Osteoblast (primary cell): ENCODE results near the gene LHPP. TPM values are rescaled to one million over a fixed set of nuclear protein-coding genes. Genes with fewer than 3 reads are reported as not detected.
"Not testable (repeated sequence)": the region's sequence is repeated elsewhere in the genome, so short reads cannot be mapped to it uniquely, and the experiment has no call there.

Experiments
- DNase-seq: peaks from one replicate; pipeline ENCODE4 v3.0.0; 2011; ENCODE audit warnings: low spot score, mixed read lengths; ENCODE audit not compliant: insufficient read length; ENCODE audit errors: missing footprints
- H2AFZ ChIP-seq: 2 replicates; pipeline ENCODE4 v1.6.0; 2011; ENCODE audit warnings: mild to moderate bottlenecking, low read length
- H3K27ac ChIP-seq: 2 replicates; pipeline ENCODE4 v1.5.1; 2011; ENCODE audit warnings: mild to moderate bottlenecking, low read depth, low read length, moderate library complexity
- H3K27me3 ChIP-seq: 2 replicates; pipeline ENCODE4 v1.6.0; 2012; ENCODE audit warnings: mild to moderate bottlenecking, control low read depth, inconsistent platforms, low read length, moderate library complexity; ENCODE audit not compliant: insufficient read depth
- H3K36me3 ChIP-seq: 2 replicates; pipeline ENCODE4 v1.5.1; 2011; ENCODE audit warnings: mild to moderate bottlenecking, low read length, control low read depth, moderate library complexity; ENCODE audit not compliant: insufficient read depth
- H3K4me1 ChIP-seq: 2 replicates; pipeline ENCODE4 v1.5.1; 2011; ENCODE audit warnings: mild to moderate bottlenecking, low read length, control low read depth, moderate library complexity; ENCODE audit not compliant: insufficient read depth
- H3K4me2 ChIP-seq: 2 replicates; pipeline ENCODE4 v1.6.0; 2011; ENCODE audit warnings: mild to moderate bottlenecking, low read length; ENCODE audit not compliant: insufficient read depth
- H3K4me3 ChIP-seq: fragments of 200-600 bp; sonication (generic); 3 replicates; pipeline ENCODE4 v1.5.1; 2012; ENCODE audit warnings: mild to moderate bottlenecking, low read length, inconsistent platforms; ENCODE audit not compliant: insufficient read depth
- H3K79me2 ChIP-seq: 2 replicates; pipeline ENCODE4 v1.6.0; 2012; ENCODE audit warnings: mild to moderate bottlenecking, low read length, control low read depth, inconsistent platforms; ENCODE audit not compliant: insufficient read depth
- H3K9me3 ChIP-seq: 2 replicates; pipeline ENCODE4 v1.5.1; 2011; ENCODE audit warnings: low read depth, low read length, control low read depth
- H4K20me1 ChIP-seq: 2 replicates; pipeline ENCODE4 v1.6.0; 2012; ENCODE audit warnings: mild to moderate bottlenecking, low read length, control low read depth; ENCODE audit not compliant: insufficient read depth
- total RNA-seq: library from RNA; depleted of rRNA; stranded (reverse); fragments of >200 nt; gene quantifications from 2 replicates; pipeline ENCODE4 v1.2.3, GENCODE V29; 2012
- TF ChIP-seq, protein P1 (sequence below): IDR thresholded peaks from 2 replicates; pipeline ENCODE4 v1.5.1; 2011; ENCODE audit warnings: mild to moderate bottlenecking, low read depth, low read length, moderate library complexity; ENCODE audit errors: extremely low read depth

LHPP gene
- total RNA-seq, 1 donor: 17.7 TPM

DNA sequence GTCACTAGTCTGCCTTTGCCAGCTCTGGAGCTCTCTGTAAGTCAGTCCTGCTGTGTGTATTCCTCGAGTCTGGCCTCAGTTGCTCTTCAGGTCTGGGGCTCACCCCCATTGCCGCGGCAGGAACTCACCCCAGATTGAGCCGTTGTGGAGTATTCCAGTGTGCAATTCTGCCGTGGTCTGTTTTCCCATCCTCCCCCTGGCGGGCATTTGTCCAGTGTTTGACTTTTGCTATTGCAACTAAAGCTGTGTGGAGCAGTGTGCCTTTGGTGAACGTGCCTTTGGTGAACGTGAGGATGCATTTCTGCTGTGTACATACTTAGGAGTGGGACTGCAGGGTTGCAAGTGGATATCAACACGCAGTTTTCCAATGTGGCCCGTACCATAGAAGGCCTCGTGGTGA, 148.1 kb downstream of the LHPP start:
- Histone ChIP-seq H3K4me1 (no peaks in the 10 kb centered on the region), H3K36me3 (no peaks in the 10 kb centered on the region), H2AFZ (no peak overlapping the region), H3K27ac (no peak overlapping the region), H3K79me2 (no peaks in the 10 kb centered on the region), H3K4me3 (no peak overlapping the region), H3K9me3 (no peaks in the 10 kb centered on the region), H3K4me2 (no peak overlapping the region), H3K27me3 (no peaks in the 10 kb centered on the region), H4K20me1 (no peaks in the 10 kb centered on the region)
- TF ChIP-seq, protein P1, sequence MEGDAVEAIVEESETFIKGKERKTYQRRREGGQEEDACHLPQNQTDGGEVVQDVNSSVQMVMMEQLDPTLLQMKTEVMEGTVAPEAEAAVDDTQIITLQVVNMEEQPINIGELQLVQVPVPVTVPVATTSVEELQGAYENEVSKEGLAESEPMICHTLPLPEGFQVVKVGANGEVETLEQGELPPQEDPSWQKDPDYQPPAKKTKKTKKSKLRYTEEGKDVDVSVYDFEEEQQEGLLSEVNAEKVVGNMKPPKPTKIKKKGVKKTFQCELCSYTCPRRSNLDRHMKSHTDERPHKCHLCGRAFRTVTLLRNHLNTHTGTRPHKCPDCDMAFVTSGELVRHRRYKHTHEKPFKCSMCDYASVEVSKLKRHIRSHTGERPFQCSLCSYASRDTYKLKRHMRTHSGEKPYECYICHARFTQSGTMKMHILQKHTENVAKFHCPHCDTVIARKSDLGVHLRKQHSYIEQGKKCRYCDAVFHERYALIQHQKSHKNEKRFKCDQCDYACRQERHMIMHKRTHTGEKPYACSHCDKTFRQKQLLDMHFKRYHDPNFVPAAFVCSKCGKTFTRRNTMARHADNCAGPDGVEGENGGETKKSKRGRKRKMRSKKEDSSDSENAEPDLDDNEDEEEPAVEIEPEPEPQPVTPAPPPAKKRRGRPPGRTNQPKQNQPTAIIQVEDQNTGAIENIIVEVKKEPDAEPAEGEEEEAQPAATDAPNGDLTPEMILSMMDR: no peak
- no peak for DNase-seq

DNA sequence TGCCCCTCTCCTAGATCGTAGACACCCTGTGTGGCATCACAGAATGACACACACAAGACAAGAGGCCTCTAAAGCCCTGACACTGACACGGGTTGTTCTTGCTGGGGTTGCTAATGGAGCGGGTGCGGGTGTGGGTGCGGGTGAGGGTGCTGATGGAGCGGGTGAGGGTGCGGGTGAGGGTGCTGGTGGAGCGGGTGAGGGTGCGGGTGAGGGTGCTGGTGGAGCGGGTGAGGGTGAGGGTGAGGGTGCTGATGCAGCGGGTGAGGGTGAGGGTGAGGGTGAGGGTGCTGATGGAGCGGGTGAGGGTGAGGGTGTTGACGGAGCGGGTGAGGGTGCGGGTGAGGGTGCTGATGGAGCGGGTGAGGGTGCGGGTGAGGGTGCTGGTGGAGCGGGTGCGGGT, 148.6 kb downstream of the LHPP start:
- not testable (repeated sequence) for H3K9me3 ChIP-seq, H3K27ac ChIP-seq, H3K36me3 ChIP-seq, H3K4me1 ChIP-seq, H4K20me1 ChIP-seq, H3K4me3 ChIP-seq, H2AFZ ChIP-seq, H3K27me3 ChIP-seq, H3K79me2 ChIP-seq, H3K4me2 ChIP-seq
- DNase-seq: peak; percentile 85

DNA sequence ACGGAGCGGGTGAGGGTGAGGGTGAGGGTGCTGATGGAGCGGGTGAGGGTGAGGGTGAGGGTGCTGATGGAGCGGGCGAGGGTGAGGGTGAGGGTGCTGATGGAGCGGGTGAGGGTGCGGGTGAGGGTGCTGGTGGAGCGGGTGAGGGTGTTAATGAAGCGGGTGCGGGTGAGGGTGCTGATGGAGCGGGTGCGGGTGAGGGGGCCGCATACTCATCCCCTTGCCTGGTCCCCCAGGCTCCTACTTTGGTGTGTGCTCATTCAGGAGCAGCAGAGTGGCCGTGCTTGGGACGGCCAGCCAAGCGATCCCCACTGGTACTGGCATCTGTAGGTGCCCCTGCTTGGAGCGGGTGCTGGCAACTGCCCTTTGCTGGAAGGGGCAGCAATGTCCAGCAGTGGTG, 149.2 kb downstream of the LHPP start:
- not testable (repeated sequence) for H4K20me1 ChIP-seq, H2AFZ ChIP-seq, H3K27me3 ChIP-seq, H3K36me3 ChIP-seq, H3K4me2 ChIP-seq, H3K79me2 ChIP-seq, H3K4me3 ChIP-seq, H3K9me3 ChIP-seq, H3K27ac ChIP-seq, DNase-seq, H3K4me1 ChIP-seq

DNA sequence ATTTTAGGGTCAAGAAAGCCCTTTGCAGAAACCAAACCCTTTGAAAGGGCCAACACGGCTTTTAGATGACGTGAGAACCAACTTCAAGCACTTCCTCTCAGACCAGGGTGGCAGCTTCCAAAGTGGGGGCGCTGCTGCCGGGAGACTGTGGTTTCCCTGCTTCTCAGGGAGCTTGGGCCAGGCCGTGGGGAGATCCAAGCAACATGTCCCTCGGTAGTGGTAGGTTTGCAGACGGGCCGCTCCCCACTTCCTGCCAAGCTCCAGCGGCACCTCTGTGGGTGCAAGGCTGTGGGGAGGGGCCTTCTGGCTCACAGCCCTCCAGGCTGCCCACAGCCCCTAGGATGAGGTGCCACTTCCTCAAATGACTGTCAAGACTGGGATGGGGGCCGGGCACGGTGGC, 150.1 kb downstream of the LHPP start:
- Histone ChIP-seq H3K4me1 (no peaks in the 10 kb centered on the region), H3K79me2 (no peaks in the 10 kb centered on the region), H3K27ac (no peak overlapping the region), H3K4me3 (no peak overlapping the region), H2AFZ (no peak overlapping the region), H4K20me1 (no peaks in the 10 kb centered on the region), H3K27me3 (no peaks in the 10 kb centered on the region), H3K9me3 (no peaks in the 10 kb centered on the region), H3K36me3 (no peaks in the 10 kb centered on the region), H3K4me2 (no peak overlapping the region)
- peak; percentile 84 for DNase-seq
- TF ChIP-seq, protein P1: no peak

DNA sequence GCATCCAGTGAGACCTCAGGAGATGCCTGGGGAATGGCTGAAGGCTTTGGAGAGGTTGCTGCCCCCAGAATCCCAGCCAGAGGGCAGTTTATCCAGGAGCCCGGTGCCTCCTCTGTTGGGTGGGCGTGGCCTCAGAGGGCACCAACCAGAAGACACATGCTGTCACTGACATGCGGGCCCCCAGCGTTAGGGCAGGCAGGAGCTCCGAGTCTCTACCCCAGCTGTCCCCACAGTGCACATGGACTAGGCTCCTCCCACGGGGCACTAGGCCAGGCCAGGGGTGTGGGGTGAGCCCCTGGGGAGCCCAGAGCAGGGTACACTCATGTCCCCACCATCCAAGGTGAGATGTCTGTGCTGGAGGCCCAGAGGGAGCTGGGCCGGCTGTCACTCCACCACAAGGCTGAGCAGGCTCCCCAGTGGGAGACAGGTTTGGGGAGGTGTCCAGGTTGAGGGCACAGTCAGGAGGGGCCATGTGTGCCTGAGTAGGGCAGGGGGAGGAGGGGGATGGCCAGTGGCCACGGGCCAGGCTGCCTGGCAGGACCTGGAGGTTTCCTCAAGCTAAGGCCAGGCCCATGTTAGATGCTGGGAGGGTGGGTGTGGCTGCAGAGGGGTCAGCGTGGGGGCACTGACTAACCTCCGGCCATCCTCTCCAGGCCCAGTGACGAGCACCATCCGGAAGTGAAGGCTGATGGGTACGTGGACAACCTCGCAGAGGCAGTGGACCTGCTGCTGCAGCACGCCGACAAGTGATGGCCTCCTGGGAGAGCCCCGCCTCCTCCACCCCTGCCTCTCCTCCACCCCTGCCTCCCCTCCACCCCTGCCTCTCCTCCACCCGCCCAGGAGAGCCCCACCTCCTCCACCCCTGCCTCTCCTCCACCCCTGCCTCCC, 151.2 kb downstream of the LHPP start:
- H3K4me3 ChIP-seq: no peak overlapping the region
- peak; percentile 92 for DNase-seq
- no peaks in the 10 kb centered on the region for H3K4me1 ChIP-seq
- H3K9me3 ChIP-seq: no peaks in the 10 kb centered on the region
- no peaks in the 10 kb centered on the region for H4K20me1 ChIP-seq
- H3K27ac ChIP-seq: no peak overlapping the region
- TF ChIP-seq, protein P1: no peak
- no peaks in the 10 kb centered on the region for H3K27me3 ChIP-seq
- no peak overlapping the region for H3K4me2 ChIP-seq
- H3K36me3 ChIP-seq: no peaks in the 10 kb centered on the region
- H2AFZ ChIP-seq: no peak overlapping the region
- H3K79me2 ChIP-seq: no peaks in the 10 kb centered on the region
